ENCODE measurements around the gene UBE2E2.
A peak's percentile ranks its signal among the peaks of the same experiment; 100 is the strongest.
"Not testable (repeated sequence)": the region's sequence is repeated elsewhere in the genome, so short reads cannot be mapped to it uniquely, and the experiment has no call there.

The UBE2E2 gene

DNA sequence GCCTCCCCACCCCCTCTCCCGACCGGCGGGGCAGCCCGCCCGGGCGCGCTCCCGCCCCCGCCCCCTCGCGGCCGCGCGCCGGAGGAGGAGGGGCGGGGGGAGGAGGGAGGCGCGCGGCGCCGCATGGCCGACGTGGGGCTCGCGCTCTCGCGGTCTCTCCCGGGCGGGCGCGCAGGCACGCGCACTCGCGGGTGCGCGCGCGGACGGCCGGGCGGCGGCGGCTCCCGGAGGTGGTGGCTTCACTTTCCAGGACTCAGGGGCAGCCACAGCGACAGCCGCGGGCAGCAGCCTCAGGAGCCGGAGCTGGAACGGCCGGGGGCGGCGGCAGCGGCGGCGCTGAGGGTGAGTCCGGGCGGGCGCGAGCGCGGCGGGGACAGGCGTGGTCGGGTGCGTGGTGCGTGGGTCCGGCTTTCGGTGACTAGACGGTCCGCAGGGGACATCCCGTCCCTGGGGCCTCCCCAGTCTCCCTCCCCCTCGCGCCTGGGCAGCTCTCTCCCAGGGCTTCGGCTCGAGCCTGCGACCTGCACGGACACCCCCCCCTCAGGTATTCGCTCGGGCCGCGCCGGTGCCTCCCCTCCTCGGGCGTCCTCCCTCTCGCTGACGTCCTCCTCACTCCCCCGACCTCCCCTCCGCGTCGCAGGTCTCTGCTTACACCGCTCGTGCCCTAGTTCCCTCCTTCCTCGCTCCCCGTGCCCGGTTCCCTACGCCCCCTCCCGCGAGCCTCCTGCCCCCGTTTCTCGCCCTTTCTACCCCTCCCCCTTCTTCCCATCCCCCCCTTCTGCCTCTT lies at the start of gene UBE2E2:
TSS of gene UBE2E2 (plus strand) at position 407 of the 787 bp plus-strand sequence.
- peak; percentile 50 for DNase-seq (ENCODE audit: low spot score)

DNA sequence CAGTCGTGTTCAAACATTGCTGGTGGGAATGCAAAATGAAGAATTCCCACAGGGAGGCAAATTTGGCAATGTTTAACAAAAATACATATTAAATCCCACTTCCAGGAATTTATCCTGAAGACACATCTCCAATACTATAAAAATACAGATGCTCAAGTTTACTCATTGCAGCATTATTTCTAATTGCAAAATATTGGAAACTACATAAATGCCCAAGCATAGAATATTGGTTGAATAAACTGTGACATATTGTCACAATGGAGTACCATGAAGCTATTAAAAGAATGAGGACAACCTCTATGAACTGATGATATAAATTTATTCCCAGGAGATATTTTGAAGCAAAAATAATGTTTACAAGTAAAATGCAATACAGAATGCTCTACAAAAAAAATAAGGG lies 49.7 kb upstream of the UBE2E2 start:
- no peak for DNase-seq (ENCODE audit: low spot score)

DNA sequence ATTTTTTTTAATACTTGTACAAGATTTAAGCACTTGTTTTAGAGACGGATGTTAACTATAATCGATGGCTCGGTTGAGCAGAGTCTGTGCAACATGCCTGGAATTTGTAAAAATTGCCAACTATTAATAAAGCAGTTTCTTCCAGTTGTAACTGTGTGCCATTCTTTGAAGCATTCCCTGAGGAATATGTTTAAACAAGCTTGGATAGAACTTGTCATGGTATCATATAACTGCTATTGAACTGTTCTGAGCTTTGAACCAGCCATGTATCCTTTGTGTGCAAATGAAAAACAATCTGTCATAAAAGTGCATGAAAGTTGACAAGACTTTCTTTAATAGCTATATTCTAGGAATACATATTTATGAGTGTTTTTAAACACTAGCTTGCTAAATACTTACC lies 45.8 kb upstream of the UBE2E2 start:
- DNase-seq (ENCODE audit: low spot score) = no peak

DNA sequence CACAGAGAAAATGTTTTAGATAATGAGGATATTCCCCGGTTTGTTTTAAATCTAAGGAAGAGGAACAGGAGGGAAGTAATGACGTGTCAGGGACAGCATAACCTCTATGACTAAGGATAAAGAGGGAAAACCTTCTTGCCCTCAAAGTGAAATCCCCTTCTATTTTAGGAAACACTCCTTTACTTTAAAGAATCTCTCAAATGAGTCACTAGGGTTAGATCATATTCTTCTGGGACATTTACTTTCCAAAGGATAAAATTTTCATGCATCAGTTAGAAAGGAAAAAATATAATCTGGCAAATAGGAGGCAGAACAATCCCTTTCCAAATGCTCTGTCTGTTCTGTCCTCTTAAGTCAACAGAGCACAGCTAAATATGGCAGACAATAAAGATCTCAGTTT lies 43.2 kb upstream of the UBE2E2 start:
- DNase-seq (ENCODE audit: low spot score) = no peak

DNA sequence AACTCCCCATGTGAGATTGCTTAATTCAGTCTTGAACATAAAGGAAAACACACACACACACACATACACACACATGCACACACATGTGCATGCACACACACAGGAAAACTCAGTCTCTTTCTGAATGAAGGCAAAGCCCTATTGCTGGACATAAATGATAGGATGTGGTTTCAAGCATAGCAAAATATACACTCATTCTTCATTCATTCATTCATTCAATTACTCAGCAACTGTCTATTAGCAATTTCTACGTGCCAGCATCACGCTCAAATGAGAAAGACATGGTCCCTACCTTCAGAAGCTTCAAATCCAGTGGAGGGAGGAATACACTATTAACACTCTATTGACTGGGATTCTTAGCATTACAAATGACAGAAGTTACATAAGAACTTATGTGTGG lies 41.8 kb upstream of the UBE2E2 start:
- DNase-seq (ENCODE audit: low spot score) = no peak

DNA sequence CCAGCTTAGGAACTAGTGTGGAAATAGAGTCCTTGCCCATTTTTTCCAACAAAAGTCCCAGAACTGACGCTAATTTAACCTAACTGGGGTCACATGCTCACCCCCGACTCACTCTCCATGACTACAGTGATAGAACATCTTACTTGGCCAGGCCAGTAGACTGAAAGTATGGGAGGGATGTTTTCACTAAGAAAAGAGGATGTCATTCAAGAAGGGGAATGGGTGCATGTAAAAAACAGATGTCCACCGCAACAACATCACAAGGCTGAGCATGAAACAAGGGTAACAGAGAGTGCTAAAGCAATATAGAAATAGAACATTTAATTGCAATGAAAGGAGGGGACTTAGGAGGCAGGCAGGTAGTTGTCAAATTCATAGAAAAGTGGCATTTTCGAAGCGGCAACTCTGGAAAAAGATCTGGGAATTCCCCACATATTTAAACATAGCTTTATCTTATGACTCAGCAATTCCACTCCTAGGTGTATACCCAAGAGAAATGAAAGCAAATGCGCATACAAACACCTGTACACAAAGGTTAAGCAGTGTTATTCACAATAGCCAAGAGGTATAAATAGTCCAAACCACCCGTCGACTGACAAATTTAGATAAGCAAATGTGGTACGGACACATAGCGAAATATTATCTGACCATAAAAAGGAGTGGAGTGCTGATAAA lies 41.1 kb upstream of the UBE2E2 start:
- DNase-seq (ENCODE audit: low spot score) = no peak

DNA sequence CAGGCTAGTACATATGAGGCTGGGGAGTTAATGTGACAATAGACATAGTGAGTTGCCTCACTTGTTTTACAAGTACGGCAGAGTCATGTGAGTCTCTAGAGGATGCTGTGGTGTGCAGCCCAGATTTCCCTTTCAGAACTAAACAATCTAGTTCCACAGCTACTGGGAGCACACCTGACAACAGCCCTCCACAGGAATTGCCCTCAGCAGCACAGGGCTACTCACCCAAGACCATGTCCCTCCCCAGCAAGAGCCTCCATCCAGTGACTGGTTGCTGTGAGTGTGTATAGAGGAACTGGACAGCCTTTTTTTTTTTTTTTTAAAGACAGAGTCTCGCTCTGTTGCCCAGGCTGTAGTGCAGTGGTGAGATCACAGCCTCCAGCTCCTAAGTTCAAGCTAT lies 40.2 kb upstream of the UBE2E2 start:
- DNase-seq (ENCODE audit: low spot score) = no peak

DNA sequence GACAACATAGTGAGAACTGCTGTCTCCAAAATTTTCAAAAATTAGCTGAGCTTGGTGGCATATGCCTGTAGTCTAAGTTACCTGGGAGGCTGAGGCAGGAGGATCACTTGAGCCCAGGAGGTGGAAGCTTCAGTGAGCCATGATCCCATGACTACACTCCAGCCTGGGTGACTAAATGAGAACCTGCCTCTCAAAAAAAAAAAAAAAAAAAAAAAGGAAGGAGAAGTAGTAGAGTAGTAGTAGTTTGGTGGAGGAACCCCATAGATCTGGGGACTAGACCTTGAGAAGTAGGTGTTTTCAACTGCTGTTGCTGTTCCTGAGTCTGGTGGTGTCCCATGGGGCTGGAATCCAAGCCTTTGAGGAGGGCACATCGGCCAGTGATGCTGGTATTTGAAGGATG lies 38.4 kb upstream of the UBE2E2 start:
- DNase-seq (ENCODE audit: low spot score) = no peak

DNA sequence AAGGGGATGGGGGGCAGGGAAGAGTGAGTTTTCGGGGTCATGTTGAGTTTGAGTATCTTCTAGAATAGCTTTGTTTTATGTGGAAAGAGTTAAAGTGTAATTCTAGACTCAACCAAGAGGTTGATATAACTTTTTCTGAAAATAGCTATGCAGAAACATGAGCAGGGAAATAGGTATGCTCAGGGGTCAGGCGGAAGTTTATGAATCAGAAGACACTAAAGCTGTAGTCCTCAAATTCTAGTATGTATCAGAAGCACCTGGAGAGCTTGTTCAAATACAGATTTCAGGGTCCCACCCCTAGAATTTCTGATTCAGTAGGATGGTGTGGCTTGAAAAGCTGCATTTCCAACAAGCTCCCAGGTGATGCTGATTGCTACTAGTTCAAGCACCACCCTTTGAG lies 37.6 kb upstream of the UBE2E2 start:
- DNase-seq (ENCODE audit: low spot score) = no peak

DNA sequence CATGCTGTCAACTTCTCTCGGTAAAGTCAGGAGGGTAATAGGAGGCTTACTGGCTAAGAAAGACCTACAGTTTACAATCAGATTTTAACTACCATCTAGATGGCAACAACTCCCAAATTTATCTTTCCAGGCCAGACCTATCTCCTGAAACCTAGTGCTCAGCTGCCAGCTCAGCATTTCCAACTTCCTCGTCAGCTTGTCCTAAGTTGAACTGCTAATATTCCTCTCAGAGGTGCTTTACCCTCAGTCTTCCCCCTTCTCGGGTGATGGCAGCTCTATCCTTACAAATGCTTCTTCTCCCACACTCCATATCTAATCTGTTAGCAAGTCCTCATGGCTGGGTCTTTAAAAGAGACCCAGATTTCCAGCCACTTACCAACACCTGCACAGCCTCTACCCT lies 36.9 kb upstream of the UBE2E2 start:
- DNase-seq (ENCODE audit: low spot score) = no peak

DNA sequence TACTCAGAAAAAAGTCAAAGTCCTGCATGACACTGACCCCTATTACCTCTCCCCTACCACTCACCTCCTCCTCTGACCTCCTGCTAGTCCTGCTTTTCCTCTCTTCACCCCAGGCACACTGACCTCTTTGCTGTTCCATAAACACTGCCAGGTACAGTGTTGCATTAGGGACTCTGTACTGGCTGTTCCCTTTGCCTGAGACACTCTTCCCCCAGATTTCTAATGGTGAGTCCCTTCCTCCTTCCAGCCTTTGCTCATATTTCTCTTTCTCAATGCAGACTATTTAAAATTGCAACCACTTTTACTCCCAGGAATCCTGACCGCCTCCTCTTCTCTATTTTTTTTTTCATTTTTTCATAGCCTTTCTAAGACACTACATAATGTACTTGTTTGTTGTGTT lies 36.3 kb upstream of the UBE2E2 start:
- DNase-seq (ENCODE audit: low spot score) = no peak

DNA sequence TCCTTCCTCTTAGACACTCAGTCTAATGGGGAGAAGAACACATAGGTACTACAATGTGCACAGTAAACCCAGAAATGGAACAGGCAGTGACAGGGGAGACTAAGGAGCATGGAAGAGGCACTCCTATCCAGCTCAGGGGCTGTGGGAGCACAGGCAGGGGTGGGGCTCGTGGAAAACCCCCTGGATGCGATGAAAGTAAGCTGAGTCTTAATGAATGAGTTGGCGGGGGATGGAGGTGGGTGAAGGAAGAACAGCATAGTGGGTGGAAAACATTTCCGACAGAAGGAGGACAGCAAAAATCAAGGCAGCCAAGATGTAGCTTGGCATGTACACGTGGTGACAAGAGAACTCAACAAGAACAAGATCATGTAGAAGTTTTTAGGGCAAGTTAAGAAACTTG lies 33.6 kb upstream of the UBE2E2 start:
- DNase-seq (ENCODE audit: low spot score) = no peak

DNA sequence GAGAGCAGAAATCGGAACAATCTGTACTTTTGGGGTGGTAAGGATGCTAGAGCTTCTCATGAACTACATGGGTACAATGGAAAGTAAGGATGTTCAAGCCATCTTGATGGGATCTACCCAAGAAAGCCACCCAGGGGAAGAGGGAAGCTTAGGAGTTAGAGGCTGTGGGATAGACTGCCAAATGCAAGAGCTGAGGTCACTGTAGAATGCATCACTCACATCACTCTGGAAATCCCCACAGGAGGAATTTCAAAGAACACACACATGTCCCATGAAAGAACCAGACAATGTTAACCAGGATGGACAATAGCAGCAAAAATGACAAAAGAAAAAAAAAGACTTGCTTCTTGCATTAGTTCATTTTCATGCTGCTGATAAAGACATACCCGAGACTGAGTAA lies 32.8 kb upstream of the UBE2E2 start:
- no peak for DNase-seq (ENCODE audit: low spot score)

DNA sequence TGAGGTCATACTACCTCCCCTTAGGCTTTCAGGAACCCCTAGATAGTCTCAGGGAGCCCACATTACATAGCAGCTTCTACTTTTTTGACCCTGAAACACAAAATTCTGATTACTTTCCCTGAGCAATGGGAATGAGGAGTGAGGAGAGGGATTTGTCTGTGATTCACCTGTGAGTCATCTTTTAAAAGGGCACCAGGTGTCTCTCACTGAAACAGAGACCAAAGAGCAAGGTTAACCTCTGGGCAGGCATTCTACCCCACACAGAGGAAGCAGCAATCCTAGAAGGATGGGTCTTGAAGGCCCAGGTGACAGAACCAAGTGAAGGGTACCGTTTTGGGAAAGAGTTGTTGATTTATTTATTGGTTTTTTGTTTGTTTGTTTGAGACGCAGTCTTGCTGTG lies 31.1 kb upstream of the UBE2E2 start:
- peak; percentile 77 for DNase-seq (ENCODE audit: low spot score)

DNA sequence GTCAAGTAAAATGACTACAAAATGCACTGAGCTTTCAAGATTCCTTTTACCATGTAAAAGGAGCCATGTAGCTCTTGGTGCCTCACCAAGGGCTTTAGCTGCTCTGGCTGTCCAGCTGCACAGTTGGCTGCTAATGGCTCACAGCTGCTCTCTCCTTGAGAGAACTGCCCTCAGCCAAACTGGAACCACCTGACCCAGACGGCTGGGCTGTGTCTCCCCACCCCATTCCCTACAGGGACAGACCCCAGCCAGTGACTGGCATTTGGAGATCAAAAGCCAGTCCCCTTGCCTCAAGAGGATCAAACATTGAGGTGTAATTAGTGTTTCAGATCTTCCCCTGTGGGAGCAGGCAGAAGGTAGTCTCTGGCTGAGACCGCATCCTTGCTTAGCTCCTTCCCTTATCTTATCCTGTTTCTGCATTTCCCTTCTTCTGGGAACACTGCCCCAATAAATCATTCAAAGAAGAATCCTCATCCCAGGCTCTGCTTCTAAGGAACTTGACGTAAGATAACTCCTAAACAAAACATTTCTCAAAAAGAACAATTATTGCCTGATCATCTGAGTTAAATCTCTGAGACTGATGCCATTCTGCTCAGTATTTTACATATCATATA lies 28.6 kb upstream of the UBE2E2 start:
- DNase-seq (ENCODE audit: low spot score) = no peak

DNA sequence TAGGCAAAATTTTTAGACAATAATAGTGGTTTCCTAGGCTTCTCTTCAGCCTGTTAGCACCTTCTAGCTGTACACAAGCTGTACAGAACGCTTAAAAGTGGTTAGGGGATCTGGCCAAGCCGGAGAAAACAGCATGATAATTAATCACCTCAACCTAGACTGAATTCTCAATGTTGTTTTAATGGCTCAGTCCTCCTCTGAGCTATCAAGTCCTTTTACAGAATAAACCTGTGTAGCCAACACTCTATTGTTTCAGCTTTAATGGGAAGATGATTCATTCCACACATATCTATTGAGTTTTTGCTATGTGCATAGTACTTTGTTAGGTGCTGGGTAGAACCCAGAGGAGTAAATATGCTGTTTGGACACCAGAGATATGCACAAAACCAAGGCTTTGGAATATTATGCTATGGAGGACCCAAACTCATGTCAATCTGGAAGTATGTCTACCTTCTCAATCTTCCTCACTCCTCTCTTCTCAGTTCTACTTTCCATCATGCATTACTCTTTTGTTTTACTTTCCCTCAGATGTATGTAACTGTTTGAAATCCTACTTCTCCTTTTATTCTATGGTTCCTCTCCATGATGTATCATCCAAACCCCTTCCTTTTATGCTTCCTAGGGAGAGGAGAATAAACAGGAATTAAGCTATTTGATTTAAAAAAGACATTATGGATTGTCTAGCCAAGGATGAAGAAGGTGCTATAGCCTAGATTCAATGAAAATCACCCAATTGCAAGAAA lies 27.6 kb upstream of the UBE2E2 start:
- DNase-seq (ENCODE audit: low spot score) = peak; percentile 27

DNA sequence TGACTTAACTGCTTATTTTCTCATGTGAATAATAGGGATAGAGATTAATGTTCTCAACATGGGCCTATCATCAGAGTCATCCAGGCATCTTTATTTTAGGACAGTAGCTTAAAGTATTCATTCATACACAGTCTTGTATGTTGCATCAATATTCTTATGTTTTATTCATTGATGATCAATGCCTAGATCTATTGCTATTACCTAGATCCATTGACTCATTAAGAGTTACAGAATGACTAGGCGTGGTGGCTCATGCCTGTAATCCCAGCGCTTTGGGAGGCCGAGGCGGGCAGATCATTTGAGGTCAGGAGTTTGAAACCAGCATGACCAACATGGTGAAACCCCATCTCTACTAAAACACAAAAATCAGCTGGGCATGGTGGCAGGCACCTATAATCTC lies 26.3 kb upstream of the UBE2E2 start:
- not testable (repeated sequence) for DNase-seq (ENCODE audit: low spot score)

DNA sequence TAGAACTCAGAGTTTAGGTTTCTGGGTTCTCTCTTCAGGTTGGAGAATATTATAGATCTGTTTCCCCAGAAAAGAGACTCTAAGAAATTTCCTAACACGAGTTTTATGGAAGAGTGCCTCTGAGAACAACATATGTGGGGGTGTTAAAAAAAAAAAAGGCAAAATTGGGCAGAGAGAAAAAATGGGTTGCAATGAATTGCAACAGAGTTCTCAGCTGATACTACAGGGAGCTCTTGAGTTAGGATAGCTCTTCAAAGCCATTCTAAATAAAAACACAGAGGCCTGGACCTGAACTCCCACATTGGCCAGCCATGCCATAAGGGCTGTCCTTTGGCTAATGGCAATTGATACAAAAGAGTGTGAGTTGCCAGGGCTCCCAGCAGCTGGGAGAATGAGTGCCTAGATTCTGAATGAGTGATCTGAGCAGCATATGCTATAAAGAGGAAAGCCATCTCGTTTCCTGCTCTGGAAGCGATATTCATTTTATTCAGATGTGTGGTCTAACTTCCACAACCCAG lies 20.1 kb upstream of the UBE2E2 start:
- DNase-seq (ENCODE audit: low spot score) = no peak

DNA sequence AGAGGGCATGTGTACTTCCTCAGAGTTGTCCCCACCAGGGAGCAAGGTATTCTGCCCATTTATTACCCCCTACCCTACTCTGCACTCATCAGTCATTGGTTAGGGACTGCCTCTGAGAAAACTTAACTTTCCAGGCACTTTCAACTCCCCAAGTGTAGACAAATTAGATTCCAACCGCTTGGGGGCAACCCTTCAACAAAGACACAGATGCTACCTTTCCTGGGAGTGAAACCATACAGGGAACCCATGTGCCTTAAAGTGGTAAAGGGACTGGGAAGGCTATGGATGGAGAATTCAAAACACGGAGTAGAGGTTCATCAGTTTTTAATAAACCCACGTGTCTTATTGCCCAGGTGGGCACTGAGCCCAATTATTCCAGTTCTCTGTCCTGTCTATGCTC lies 19.4 kb upstream of the UBE2E2 start:
- DNase-seq (ENCODE audit: low spot score) = peak; percentile 58

DNA sequence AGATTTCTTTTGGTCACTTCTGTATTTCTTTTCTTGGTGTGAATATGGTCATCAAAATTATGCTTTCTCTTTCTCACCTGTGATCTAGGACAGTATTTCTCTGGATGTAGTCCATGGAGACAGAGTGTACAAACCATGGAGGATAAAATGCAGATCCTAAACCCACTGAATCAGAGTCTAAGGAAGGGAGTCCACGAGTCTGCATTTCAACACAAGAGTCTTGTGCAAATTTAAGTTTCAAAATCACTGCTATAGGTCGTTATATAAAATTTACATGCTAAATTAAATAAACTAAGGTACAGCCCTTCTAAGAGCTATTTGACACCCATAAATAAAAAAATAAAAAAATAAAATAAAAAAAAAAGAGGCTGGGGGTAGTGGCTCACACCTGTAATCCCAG lies 17.3 kb upstream of the UBE2E2 start:
- no peak for DNase-seq (ENCODE audit: low spot score)

DNA sequence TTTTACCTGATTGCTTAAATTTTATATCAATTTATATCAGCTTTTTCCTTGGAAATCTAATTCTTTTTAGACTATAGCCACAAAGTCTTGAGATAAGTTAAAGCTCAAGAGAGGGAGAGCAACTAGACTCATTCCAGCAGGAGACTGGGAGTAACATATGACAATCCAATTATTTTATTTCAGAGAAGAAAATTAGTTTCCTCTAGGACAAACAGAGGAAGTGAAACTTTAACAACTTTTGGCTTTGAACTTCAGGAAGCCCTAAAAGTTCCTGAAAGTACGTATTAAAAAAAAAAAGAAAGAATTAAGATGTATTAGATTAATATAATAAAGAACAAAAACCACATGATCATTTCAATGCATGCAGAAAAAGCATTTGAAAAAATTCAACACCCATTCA lies 13.9 kb upstream of the UBE2E2 start:
- DNase-seq (ENCODE audit: low spot score) = no peak

DNA sequence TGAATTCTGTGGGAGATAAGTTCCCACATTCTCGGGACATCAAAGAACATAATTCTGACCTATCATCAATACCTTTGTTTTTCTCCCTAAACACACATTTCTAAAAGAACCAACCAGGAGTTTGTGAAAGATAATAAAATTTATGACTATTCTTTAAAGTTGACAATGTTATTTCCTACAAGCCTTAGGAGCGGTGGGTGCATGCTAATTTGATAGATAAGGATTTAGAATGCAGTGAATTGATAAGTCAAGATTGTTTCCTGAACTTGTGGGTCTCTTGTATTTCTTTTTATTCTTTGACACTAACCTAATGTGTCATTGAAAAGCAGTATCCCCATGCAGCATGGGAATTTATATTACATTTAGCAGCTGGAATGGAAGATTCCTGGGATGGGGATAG lies 10.3 kb upstream of the UBE2E2 start:
- DNase-seq (ENCODE audit: low spot score) = no peak

DNA sequence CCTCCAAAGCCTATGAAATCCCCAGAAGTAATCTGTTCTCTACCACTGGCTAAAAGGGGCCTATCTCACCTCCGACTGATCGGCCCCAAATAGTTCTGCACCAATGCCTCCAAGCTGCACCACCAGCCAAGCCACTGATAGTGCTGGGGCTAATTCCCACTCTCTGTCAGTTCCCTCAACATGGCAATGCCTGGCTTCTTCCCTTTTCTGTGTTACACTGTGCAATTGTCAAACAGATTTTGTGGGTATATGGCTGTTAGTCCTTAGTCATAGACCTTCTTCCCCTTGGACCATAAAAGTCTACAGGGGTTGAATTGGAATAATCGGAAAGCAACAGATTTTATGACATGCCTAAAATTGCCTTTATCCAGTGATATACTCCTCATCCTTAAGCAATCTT lies 9.3 kb upstream of the UBE2E2 start:
- DNase-seq (ENCODE audit: low spot score) = no peak

All from SW480 (cell line).